IMR-90 (cell line): Measurements from ENCODE around the gene CPXM2. TPM values are rescaled to one million over a fixed set of nuclear protein-coding genes. Genes with fewer than 3 reads are reported as not detected.

Experiments used
- ATAC-seq: fragments of 200-7000 bp; cut with Tn5 transposase; 2 replicates; pipeline ENCODE4 v1.9.1; 2020; ENCODE audit warnings: low read depth, mild to moderate bottlenecking, moderate library complexity
- BruUV-seq: library from RNA; stranded (reverse); fragments of 400-500 nt; replicated peaks from 2 replicates; lab custom pipeline; 2021; lab: Mats Ljungman, UMichigan
- CTCF ChIA-PET: fragments of 300-600 bp; formaldehyde crosslinking; extraction: SDS; loops from one replicate; lab custom pipeline; 2021; ENCODE audit warnings: antibody characterized with exemption; lab: Yijun Ruan, JAX
- POLR2A ChIA-PET: fragments of 300-600 bp; sonication (Branson Sonifier 250); formaldehyde crosslinking; loops from one replicate; lab custom pipeline; 2022; ENCODE audit warnings: antibody characterized with exemption; ENCODE audit not compliant: unreplicated experiment; lab: Charles Lee
- DNase-seq: peaks from one replicate; pipeline ENCODE4 v3.0.0; 2013
- H2AFZ ChIP-seq: replicated peaks from 2 replicates; pipeline ENCODE3; 2013; ENCODE audit warnings: low read length, mild to moderate bottlenecking; ENCODE audit not compliant: poor library complexity
- H2AK5ac ChIP-seq: 2 replicates; pipeline ENCODE4 v1.6.1; 2013; ENCODE audit warnings: low read depth, low read length, inconsistent platforms
- H2AK9ac ChIP-seq: replicated peaks from 2 replicates; pipeline ENCODE3; 2013; ENCODE audit warnings: mild to moderate bottlenecking, low read depth, low read length, moderate library complexity; ENCODE audit not compliant: poor library complexity
- H2BK120ac ChIP-seq: 2 replicates; pipeline ENCODE4 v1.6.1; 2013; ENCODE audit warnings: low read depth, low read length, inconsistent platforms
- H2BK15ac ChIP-seq: 3 replicates; pipeline ENCODE4 v1.6.1; 2013; ENCODE audit warnings: low read depth, low read length, inconsistent platforms
- H2BK20ac ChIP-seq: 2 replicates; pipeline ENCODE4 v1.6.1; 2013; ENCODE audit warnings: low read depth, mild to moderate bottlenecking, inconsistent platforms, low read length, moderate library complexity
- H2BK5ac ChIP-seq: 2 replicates; pipeline ENCODE4 v1.6.1; 2013; ENCODE audit warnings: mild to moderate bottlenecking, low read depth, low read length, inconsistent platforms; ENCODE audit not compliant: poor library complexity, severe bottlenecking
- H3K14ac ChIP-seq: replicated peaks from 2 replicates; pipeline ENCODE4 v1.6.1; 2013; ENCODE audit warnings: low read depth, low read length, inconsistent platforms
- H3K18ac ChIP-seq: 2 replicates; pipeline ENCODE4 v1.6.1; 2013; ENCODE audit warnings: low read depth, low read length, control low read depth
- H3K23ac ChIP-seq: 2 replicates; pipeline ENCODE4 v1.6.1; 2013; ENCODE audit warnings: low read depth, low read length, inconsistent platforms
- H3K27ac ChIP-seq: 2 replicates; pipeline ENCODE4 v1.5.1; 2013; ENCODE audit warnings: mild to moderate bottlenecking, control low read depth, low read length; ENCODE audit not compliant: insufficient read depth
- H3K27me3 ChIP-seq: 2 replicates; pipeline ENCODE4 v1.6.1; 2013; ENCODE audit warnings: low read length; ENCODE audit not compliant: control insufficient read depth, insufficient read depth
- H3K36me3 ChIP-seq: 2 replicates; pipeline ENCODE4 v1.6.1; 2013; ENCODE audit warnings: low read length, mixed read lengths; ENCODE audit not compliant: control insufficient read depth, insufficient read depth
- H3K4ac ChIP-seq: 2 replicates; pipeline ENCODE4 v1.6.1; 2013; ENCODE audit warnings: low read depth, low read length, inconsistent platforms
- H3K4me1 ChIP-seq: 2 replicates; pipeline ENCODE4 v1.6.1; 2013; ENCODE audit warnings: low read length, mixed read lengths; ENCODE audit not compliant: control insufficient read depth, insufficient read depth
- H3K4me2 ChIP-seq: 2 replicates; pipeline ENCODE4 v1.6.1; 2013; ENCODE audit warnings: low read depth, mild to moderate bottlenecking, control low read depth, low read length, moderate library complexity
- H3K4me3 ChIP-seq: 2 replicates; pipeline ENCODE4 v1.5.1; 2013; ENCODE audit warnings: low read depth, mild to moderate bottlenecking, control low read depth, low read length, moderate library complexity; ENCODE audit not compliant: insufficient read depth
- H3K56ac ChIP-seq: 2 replicates; pipeline ENCODE4 v1.6.1; 2013; ENCODE audit warnings: low read length, inconsistent platforms; ENCODE audit not compliant: insufficient read depth; ENCODE audit errors: extremely low read depth
- H3K79me1 ChIP-seq, 2 experiments: 2 replicates each; pipeline ENCODE4 v1.6.1; 2013; ENCODE audit warnings: low read length in 2 of 2, inconsistent platforms in 1 of 2, low read depth in 1 of 2
- H3K9ac ChIP-seq: 2 replicates; pipeline ENCODE4 v1.6.1; 2013; ENCODE audit warnings: low read depth, low read length, control low read depth
- H3K9me1 ChIP-seq: 2 replicates; pipeline ENCODE4 v1.6.1; 2013; ENCODE audit warnings: low read length, inconsistent platforms; ENCODE audit not compliant: insufficient read depth
- H3K9me3 ChIP-seq: 2 replicates; pipeline ENCODE4 v1.6.1; 2013; ENCODE audit warnings: low read length; ENCODE audit not compliant: control insufficient read depth, insufficient read depth
- H4K20me1 ChIP-seq: 2 replicates; pipeline ENCODE4 v1.6.1; 2013; ENCODE audit warnings: low read length, inconsistent platforms; ENCODE audit not compliant: insufficient read depth
- H4K5ac ChIP-seq: 2 replicates; pipeline ENCODE4 v1.6.1; 2013; ENCODE audit warnings: mild to moderate bottlenecking, low read depth, low read length, control low read depth
- H4K8ac ChIP-seq, 2 experiments: 2 replicates each; pipeline ENCODE4 v1.6.1; 2013; ENCODE audit warnings: low read depth in 2 of 2, low read length in 2 of 2, control low read depth in 1 of 2, inconsistent platforms in 1 of 2
- H4K91ac ChIP-seq: 2 replicates; pipeline ENCODE4 v1.6.1; 2013; ENCODE audit warnings: low read depth, low read length, inconsistent platforms; ENCODE audit not compliant: insufficient read depth
- BHLHE40 ChIP-seq: fragments of 150-350 bp; IDR thresholded peaks from 2 replicates; pipeline ENCODE4 v1.6.1; 2016; ENCODE audit warnings: mild to moderate bottlenecking, low read depth, low read length
- CEBPB ChIP-seq: IDR thresholded peaks from 2 replicates; pipeline ENCODE4 v1.6.1; 2012; ENCODE audit warnings: low read depth, low read length, improper control_type of control experiment
- CHD1 ChIP-seq: IDR thresholded peaks from 2 replicates; pipeline ENCODE4 v1.6.1; 2012; ENCODE audit warnings: low read depth, low read length, improper control_type of control experiment
- ELK1 ChIP-seq: fragments of 150-350 bp; IDR thresholded peaks from 2 replicates; pipeline ENCODE4 v1.6.1; 2016; ENCODE audit warnings: low read depth, mild to moderate bottlenecking, low read length, moderate library complexity, borderline replicate concordance
- MAFK ChIP-seq: IDR thresholded peaks from 2 replicates; pipeline ENCODE4 v1.6.1; 2012; ENCODE audit warnings: low read depth, low read length, improper control_type of control experiment
- NFE2L2 ChIP-seq: fragments of 150-350 bp; IDR thresholded peaks from 2 replicates; pipeline ENCODE4 v1.6.1; 2016; ENCODE audit warnings: low read depth, mild to moderate bottlenecking, low read length
- RAD21 ChIP-seq: IDR thresholded peaks from 2 replicates; pipeline ENCODE4 v1.6.1; 2012; ENCODE audit warnings: low read length, improper control_type of control experiment
- RCOR1 ChIP-seq: IDR thresholded peaks from 2 replicates; pipeline ENCODE4 v1.6.1; 2012; ENCODE audit warnings: mild to moderate bottlenecking, low read length, improper control_type of control experiment; ENCODE audit not compliant: insufficient replicate concordance
- RFX5 ChIP-seq: IDR thresholded peaks from 2 replicates; pipeline ENCODE4 v1.8.0; 2012; ENCODE audit warnings: low read depth, mild to moderate bottlenecking, low read length, moderate library complexity
- SMC3 ChIP-seq: fragments of 150-350 bp; IDR thresholded peaks from 2 replicates; pipeline ENCODE4 v1.6.1; 2016; ENCODE audit warnings: low read depth, mild to moderate bottlenecking, antibody characterized with exemption, low read length, moderate library complexity
- WGBS, 2 experiments: methylation state at CpG; one replicate each; pipeline versions ENCODE4 v1.1.5 to v1.1.7; 2013; ENCODE audit warnings: missing lambda C conversion rate in 2 of 2; ENCODE audit not compliant: insufficient read length in 1 of 2; ENCODE audit errors: extremely low coverage in 2 of 2; 5-methylcytosine and 5-hydroxymethylcytosine counted together
- dilution Hi-C: fragments of 300-500 bp; cut with HindIII; formaldehyde crosslinking; loops from one replicate; pipeline ENCODE4 v1.14.3; 2018; ENCODE audit warnings: low sequenced_read_pairs; ENCODE audit not compliant: unreplicated experiment
- in situ Hi-C: fragments of 300-500 bp; cut with MboI; formaldehyde crosslinking; loops from 3 replicates; pipeline ENCODE4 v1.14.3; 2019; ENCODE audit warnings: low sequenced_read_pairs, inconsistent platforms, mixed read lengths
- intact Hi-C: fragments of 100-400 bp; cut with micrococcal nuclease; formaldehyde crosslinking; loops from 2 replicates; pipeline ENCODE4 v1.10.0; 2022
- polyA plus RNA-seq, 3 experiments: library from polyadenylated mRNA; depleted of rRNA; stranded (reverse); fragments of >200 nt; gene quantifications; 2 replicates each; pipeline ENCODE4 v1.2.3, GENCODE V29; 2012; ENCODE audit warnings: low replicate concordance in 1 of 3
- total RNA-seq: library from RNA; depleted of rRNA; stranded (reverse); fragments of >200 nt; gene quantifications from 2 replicates; pipeline ENCODE4 v1.2.3, GENCODE V29; 2012
- TF ChIP-seq, protein P1 (sequence below): conservative IDR thresholded peaks from 2 replicates; pipeline ENCODE4 v1.5.1; 2012; ENCODE audit warnings: mild to moderate bottlenecking, low read depth, low read length, improper control_type of control experiment

CPXM2 gene
- total and polyA plus RNA-seq, 2 of the 4 experiments (the other 2 are of a cell fraction): not detected

- Histone ChIP-seq H2BK15ac (no peak overlapping the region), H3K18ac (no peak overlapping the region), H2BK20ac (no peak overlapping the region), H3K9me1 (no peaks in the 10 kb centered on the region), H2BK120ac (no peak overlapping the region), H3K4me1 (no peaks in the 10 kb centered on the region), H3K79me1 (no peaks in the 10 kb centered on the region), H3K56ac (no peak overlapping the region), H3K23ac (no peak overlapping the region), H2AK9ac (no peak overlapping the region), H3K9ac (no peak overlapping the region), H3K27ac (no peak overlapping the region), H4K8ac (no peak overlapping the region), H4K5ac (no peak overlapping the region), H4K20me1 (no peaks in the 10 kb centered on the region), H4K91ac (no peak overlapping the region), H3K9me3 (peaks cover 35% of the 10 kb centered on the region), H3K4ac (no peak overlapping the region), H3K27me3 (no peaks in the 10 kb centered on the region), H2BK5ac (no peak overlapping the region), H3K14ac (no peak overlapping the region), H2AFZ (no peak overlapping the region), H3K4me2 (no peak overlapping the region), H3K36me3 (no peaks in the 10 kb centered on the region), H3K4me3 (no peak overlapping the region), H2AK5ac (no peak overlapping the region)
- ATAC-seq: no peak
- dilution Hi-C loops: no loop called here
- TF ChIP-seq RAD21 (no peak), NFE2L2 (no peak), MAFK (no peak), CHD1 (no peak), RCOR1 (no peak), SMC3 (no peak), ELK1 (no peak), BHLHE40 (no peak), RFX5 (no peak), CEBPB (no peak)
- TF ChIP-seq, protein P1, sequence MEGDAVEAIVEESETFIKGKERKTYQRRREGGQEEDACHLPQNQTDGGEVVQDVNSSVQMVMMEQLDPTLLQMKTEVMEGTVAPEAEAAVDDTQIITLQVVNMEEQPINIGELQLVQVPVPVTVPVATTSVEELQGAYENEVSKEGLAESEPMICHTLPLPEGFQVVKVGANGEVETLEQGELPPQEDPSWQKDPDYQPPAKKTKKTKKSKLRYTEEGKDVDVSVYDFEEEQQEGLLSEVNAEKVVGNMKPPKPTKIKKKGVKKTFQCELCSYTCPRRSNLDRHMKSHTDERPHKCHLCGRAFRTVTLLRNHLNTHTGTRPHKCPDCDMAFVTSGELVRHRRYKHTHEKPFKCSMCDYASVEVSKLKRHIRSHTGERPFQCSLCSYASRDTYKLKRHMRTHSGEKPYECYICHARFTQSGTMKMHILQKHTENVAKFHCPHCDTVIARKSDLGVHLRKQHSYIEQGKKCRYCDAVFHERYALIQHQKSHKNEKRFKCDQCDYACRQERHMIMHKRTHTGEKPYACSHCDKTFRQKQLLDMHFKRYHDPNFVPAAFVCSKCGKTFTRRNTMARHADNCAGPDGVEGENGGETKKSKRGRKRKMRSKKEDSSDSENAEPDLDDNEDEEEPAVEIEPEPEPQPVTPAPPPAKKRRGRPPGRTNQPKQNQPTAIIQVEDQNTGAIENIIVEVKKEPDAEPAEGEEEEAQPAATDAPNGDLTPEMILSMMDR: no peak
- intact Hi-C loops: no loop called here
- BruUV-seq: no TSS peak
- no peak for DNase-seq
- WGBS, 2 experiments: no CpG with 5 or more reads among the region's 4 CpGs
- in situ Hi-C loops: no loop called here
- CTCF ChIA-PET: no interaction called here
- POLR2A ChIA-PET: no interaction called here
Observed at GRCh38 chr10:123889821-123890220, 1.8 kb downstream of the CPXM2 start.
